Ectodermal cell (in vitro differentiated cells): ENCODE results near the gene ANKRD44.

Experiments
- H3K27ac ChIP-seq: 2 replicates; pipeline ENCODE4 v1.7.0; 2013; ENCODE audit warnings: mild to moderate bottlenecking, low read depth, low read length; ENCODE audit not compliant: insufficient read depth, poor library complexity, severe bottlenecking
- H3K27me3 ChIP-seq: 2 replicates; pipeline ENCODE4 v1.7.0; 2013; ENCODE audit warnings: mild to moderate bottlenecking, low read length; ENCODE audit not compliant: insufficient read depth, control insufficient read depth, poor library complexity, severe bottlenecking
- H3K36me3 ChIP-seq: one replicate; pipeline ENCODE4 v1.7.0; 2013; ENCODE audit warnings: low read length; ENCODE audit not compliant: control insufficient read depth, insufficient read depth
- H3K4me1 ChIP-seq: one replicate; pipeline ENCODE4 v1.7.0; 2013; ENCODE audit warnings: low read length; ENCODE audit not compliant: control insufficient read depth, insufficient read depth
- H3K4me3 ChIP-seq: 2 replicates; pipeline ENCODE4 v1.7.0; 2013; ENCODE audit warnings: low read depth, low read length, control low read depth; ENCODE audit not compliant: insufficient read depth
- H3K9me3 ChIP-seq: 2 replicates; pipeline ENCODE4 v1.7.0; 2013; ENCODE audit warnings: mild to moderate bottlenecking, low read length, moderate library complexity; ENCODE audit not compliant: control insufficient read depth
- WGBS, 2 experiments: methylation state at CpG; one replicate each; pipeline ENCODE4 v1.1.7; 2013; ENCODE audit warnings: missing lambda C conversion rate in 2 of 2; 5-methylcytosine and 5-hydroxymethylcytosine counted together

ANKRD44 gene

DNA sequence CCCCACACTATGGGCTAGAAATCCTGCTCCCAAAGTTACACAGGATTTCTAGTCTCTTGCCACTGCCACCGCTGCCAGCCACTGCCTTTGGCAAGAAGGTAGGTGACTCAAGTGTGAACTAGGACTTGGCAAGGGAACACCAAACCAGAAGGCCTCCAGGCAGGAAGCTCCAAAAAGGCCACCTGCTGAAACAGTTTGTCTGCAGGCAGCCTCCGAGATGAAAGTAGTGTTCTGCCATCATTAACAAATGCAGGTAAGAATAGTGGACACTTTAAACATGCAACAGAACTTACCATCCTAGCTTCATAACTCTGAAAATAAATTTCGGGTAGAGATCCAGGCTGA, 3.9 kb downstream of the ANKRD44 start:
- no peak overlapping the region for H3K4me3 ChIP-seq
- H3K36me3 ChIP-seq = no peaks in the 10 kb centered on the region
- WGBS, 2 experiments = 82 to 92% methylated on average over 3 of the region's 3 CpGs
- H3K4me1 ChIP-seq = no peaks in the 10 kb centered on the region
- no peaks in the 10 kb centered on the region for H3K9me3 ChIP-seq
- H3K27me3 ChIP-seq = peaks cover 38% of the 10 kb centered on the region
- H3K27ac ChIP-seq = no peak overlapping the region

DNA sequence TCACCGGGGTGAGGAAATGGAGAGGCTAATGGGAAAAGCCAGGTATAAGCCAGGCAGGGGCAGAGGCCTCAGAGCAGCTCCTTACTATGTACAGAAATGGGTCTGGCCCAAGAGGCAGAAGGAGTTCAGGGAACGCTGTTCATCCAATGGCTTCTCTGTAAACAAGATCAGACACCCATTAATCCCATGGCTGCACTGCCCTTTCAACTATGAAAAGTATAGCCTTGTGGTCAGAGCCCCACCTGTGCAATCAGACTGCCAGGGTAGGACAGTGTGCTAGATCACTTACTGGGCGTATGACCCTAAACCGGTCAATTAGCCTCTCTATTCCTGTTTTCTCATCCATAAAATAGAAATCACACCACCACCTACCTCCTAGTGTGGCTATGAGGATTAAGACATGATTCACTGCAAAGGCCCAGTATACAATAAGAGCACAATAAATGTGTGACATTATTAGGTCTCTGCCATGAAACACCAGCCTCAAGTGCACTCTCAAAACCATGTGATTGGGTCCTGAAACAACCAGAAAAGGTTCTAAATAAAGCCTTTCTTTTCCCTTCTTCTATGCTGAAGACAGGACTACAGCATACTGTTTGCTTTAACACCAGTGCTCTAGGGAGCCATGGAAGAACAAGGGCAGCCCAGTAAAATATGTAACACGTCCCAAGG, 4.4 kb downstream of the ANKRD44 start:
- Histone ChIP-seq H3K4me3 (no peak overlapping the region), H3K27me3 (peaks cover 33% of the 10 kb centered on the region), H3K36me3 (no peaks in the 10 kb centered on the region), H3K9me3 (no peaks in the 10 kb centered on the region), H3K4me1 (no peaks in the 10 kb centered on the region), H3K27ac (no peak overlapping the region)
- WGBS, 2 experiments = 90 to 93% methylated on average over 5 of the region's 5 CpGs

DNA sequence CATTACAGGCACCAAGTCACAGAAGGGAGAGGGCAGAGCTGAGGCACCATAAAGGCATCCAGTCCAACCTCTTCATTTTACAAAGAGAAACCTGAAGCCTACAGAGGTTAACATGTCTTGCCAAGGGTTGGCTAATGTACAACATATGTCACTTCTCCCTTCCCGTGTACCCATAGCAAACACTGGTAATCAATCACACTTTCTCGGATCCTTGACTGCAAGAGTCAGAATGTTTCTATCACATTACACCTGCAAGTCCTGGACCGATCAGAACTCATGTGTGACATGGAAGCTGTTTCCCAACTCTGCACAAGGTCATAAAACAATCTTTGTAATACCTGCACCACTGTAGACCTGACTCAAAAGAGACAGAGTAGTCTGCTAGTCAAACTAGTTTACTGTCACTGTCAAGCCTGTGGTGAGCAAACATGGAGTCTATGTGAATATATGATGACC, 6.0 kb downstream of the ANKRD44 start:
- Histone ChIP-seq H3K36me3 (no peaks in the 10 kb centered on the region), H3K4me3 (no peak overlapping the region), H3K27ac (no peak overlapping the region), H3K4me1 (no peaks in the 10 kb centered on the region), H3K27me3 (peaks cover 23% of the 10 kb centered on the region), H3K9me3 (no peaks in the 10 kb centered on the region)
- 92 to 94% methylated on average over 3 of the region's 3 CpGs for WGBS, 2 experiments

DNA sequence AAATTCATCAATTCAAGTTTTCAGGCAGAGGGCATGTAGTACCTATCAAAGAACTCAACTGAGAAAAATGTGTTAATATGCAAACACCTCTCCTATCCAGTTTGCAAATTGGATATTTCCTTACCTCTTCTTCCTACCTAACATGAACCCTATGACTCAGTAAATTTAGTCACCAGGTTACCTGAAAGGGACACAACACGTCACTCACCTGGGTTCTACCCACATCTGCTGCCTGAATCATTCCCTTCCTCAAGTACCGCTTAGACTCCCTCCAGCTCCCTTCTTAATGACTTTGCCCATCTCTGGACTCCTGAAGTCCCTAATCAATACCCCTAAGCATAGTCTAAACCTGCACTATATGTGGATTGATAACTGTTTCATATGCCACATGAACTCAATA, 10.4 kb downstream of the ANKRD44 start:
- Histone ChIP-seq H3K27ac (no peak overlapping the region), H3K4me3 (no peak overlapping the region), H3K4me1 (no peaks in the 10 kb centered on the region), H3K9me3 (no peaks in the 10 kb centered on the region), H3K27me3 (no peaks in the 10 kb centered on the region), H3K36me3 (no peaks in the 10 kb centered on the region)
- 88 to 92% methylated on average over 2 of the region's 2 CpGs for WGBS, 2 experiments

DNA sequence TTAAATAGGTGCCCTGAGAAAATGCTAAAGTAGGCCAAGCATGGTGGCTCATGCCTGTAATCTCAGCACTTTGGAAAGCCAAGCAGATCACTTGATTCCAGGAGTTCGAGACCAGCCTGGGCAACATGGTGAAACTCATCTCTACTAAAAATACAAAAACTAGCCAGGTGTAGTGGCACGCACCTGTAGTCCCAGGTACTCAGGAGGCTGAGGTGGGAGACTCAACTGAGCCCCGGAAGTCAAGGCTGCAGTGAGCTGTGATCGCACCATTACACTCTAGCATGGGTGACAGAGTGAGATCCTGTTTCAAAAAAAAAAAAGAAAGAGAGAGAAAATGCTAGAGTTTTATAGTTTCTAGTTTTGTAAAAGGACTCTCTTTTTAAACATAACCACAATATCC, 12.0 kb downstream of the ANKRD44 start:
- Histone ChIP-seq H3K36me3 (no peaks in the 10 kb centered on the region), H3K4me1 (no peaks in the 10 kb centered on the region)
- WGBS, 2 experiments = 90 to 91% methylated on average over 4 of the region's 4 CpGs

DNA sequence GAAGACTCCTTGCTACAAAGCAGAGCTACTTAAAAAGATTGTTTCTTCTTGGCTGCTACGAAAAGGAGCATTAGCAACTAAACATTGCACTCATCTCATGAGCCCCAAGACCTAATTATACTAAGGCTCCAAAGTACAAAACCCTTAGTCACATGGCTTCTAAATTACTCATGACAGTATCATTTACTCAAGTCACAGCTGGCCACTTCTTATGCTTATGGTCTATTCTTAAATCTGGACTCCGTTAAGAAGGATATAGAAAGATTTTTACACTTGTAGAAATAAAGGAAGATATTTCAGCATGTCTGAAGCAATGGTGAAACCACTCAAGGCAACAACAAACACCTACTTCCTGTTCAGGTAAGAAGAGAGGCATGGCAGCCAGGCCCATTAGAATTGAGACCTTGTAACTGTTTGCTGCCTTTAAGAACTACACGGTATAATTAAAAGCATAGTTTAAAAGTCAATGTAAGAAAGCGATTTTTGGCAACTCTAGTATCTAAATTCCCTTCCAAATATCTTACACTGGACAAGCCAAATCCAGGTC, 12.7 kb downstream of the ANKRD44 start:
- no peaks in the 10 kb centered on the region for H3K36me3 ChIP-seq
- WGBS, 2 experiments = 94 to 97% methylated on average over 3 to 4 of the region's 4 CpGs

More for the DNA sequence above, 12.0 kb downstream of the ANKRD44 start:
- no peaks in the 10 kb centered on the region for H3K9me3 ChIP-seq
- H3K27me3 ChIP-seq = no peaks in the 10 kb centered on the region
- no peak overlapping the region for H3K4me3 ChIP-seq
- H3K27ac ChIP-seq = no peak overlapping the region

DNA sequence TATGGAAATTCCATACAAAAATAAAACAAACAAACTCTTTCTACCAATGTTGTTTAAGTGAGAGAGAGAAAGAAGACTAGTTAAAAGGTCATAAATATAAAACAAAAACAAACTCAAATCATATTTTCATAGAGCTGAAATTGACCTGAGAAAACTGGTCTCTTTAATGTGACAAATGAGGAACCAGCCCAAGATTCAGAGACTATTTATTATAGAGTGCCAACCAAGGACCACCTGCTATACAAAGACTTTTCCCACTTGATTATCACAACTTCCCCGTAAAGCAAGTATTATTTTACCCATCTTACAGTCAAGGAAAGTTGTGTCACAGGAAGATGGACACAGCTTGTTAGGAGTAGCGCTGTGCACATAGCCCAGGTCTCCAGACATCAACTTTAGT, 13.3 kb downstream of the ANKRD44 start:
- no peaks in the 10 kb centered on the region for H3K4me1 ChIP-seq
- H3K27ac ChIP-seq = no peak overlapping the region
- 85 to 90% methylated on average over 2 of the region's 2 CpGs for WGBS, 2 experiments
- no peaks in the 10 kb centered on the region for H3K27me3 ChIP-seq
- H3K9me3 ChIP-seq = no peaks in the 10 kb centered on the region
- H3K4me3 ChIP-seq = no peak overlapping the region
- no peaks in the 10 kb centered on the region for H3K36me3 ChIP-seq

More for the DNA sequence above, 12.7 kb downstream of the ANKRD44 start:
- no peak overlapping the region for H3K4me3 ChIP-seq
- H3K27ac ChIP-seq = no peak overlapping the region
- H3K27me3 ChIP-seq = no peaks in the 10 kb centered on the region
- no peaks in the 10 kb centered on the region for H3K9me3 ChIP-seq
- H3K4me1 ChIP-seq = no peaks in the 10 kb centered on the region

DNA sequence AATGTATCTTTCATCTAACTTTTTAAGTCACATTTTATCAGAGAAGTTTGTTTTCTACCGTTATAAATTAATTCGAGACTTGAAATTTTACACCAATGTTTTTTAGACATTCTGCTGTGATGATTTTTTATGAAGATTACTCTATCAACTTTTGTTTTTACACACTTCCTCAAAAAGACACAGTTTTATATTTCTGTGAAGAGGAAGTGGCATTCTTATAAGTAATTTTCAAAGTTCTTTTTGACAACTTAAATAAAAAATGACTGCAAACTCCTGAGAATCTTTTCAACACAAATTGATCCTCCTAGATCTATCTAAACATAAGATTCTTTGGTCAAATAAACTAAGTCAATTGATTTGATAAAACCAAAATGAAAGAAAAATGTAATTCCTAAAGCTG, 13.7 kb downstream of the ANKRD44 start:
- H3K36me3 ChIP-seq = no peaks in the 10 kb centered on the region

DNA sequence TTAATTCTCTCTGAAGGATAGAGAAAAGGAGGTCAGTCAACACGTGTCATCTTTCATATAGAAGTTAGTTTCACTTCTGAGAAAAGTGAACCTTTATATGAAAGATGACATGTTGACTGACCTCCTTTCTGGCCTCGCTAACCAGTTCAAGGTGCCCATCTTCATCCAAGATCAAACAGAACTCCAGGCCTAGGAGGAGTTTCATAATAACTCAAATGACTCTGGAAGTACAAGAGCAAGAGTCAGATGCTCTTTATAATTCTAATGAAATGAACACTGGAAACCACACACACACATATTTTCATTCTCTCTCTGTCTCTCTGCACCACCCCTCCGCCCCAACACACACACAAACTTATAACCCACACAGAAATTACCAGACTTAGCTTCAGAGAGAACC, 16.3 kb downstream of the ANKRD44 start:
- no peaks in the 10 kb centered on the region for H3K9me3 ChIP-seq
- no peaks in the 10 kb centered on the region for H3K27me3 ChIP-seq
- no peak overlapping the region for H3K4me3 ChIP-seq
- H3K27ac ChIP-seq = no peak overlapping the region
- H3K36me3 ChIP-seq = no peaks in the 10 kb centered on the region
- H3K4me1 ChIP-seq = no peaks in the 10 kb centered on the region
- 84 to 100% methylated on average over 1 to 3 of the region's 3 CpGs for WGBS, 2 experiments

More for the DNA sequence above, 13.7 kb downstream of the ANKRD44 start:
- H3K27me3 ChIP-seq = no peaks in the 10 kb centered on the region
- H3K27ac ChIP-seq = no peak overlapping the region
- no peaks in the 10 kb centered on the region for H3K4me1 ChIP-seq
- H3K4me3 ChIP-seq = no peak overlapping the region
- 80% methylated on average over 1 of the region's 2 CpGs; no CpG with 5 or more reads in 1 of the 2 experiments for WGBS, 2 experiments
- no peaks in the 10 kb centered on the region for H3K9me3 ChIP-seq

DNA sequence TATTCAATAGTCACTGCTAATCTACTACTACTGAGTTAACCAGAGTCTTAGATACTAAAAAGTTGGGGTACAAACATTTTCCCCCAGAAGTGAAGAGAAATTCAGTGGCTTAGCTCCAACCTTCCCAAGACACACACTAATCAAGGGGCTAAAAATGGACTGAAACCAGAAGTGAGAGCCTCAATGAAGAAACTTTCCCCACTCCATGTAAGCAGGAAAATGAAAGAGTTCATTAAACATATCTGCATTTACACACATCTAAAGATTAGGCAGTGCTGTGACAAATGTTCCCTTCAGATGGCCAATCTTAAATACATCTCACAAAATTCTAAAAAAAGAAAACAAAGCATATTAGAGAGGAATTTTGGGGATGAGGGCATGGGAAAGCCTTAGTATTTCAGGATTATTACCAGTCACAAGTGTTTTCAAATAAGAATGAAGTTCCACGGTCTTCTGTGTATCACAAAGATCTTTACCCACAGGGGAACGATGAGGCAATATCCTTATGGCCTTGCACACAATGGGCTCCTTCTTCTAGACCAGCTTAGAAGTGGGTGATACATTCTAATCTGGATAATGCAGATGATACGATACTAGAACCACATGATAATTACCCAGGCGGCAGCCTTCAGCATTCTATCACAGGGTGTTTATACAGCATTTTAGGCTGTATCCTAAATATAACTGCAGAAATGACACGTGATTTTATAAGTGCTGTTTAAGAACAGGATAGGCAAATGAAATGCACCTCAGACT, 17.1 kb downstream of the ANKRD44 start:
- no peaks in the 10 kb centered on the region for H3K27me3 ChIP-seq
- 79 to 82% methylated on average over 4 to 5 of the region's 5 CpGs for whole genome bisulfite sequencing, 2 experiments
- no peak overlapping the region for H3K4me3 ChIP-seq
- H3K9me3 ChIP-seq = no peaks in the 10 kb centered on the region
- no peak overlapping the region for H3K27ac ChIP-seq
- H3K36me3 ChIP-seq = no peaks in the 10 kb centered on the region
- H3K4me1 ChIP-seq = no peaks in the 10 kb centered on the region
